ENCODE data around the gene SRRM5. TPM values are rescaled to one million over a fixed set of nuclear protein-coding genes. Genes with fewer than 3 reads are reported as not detected.

Gene SRRM5
- total RNA-seq, 1 donor from 2014 or later, result 0.23 TPM

DNA sequence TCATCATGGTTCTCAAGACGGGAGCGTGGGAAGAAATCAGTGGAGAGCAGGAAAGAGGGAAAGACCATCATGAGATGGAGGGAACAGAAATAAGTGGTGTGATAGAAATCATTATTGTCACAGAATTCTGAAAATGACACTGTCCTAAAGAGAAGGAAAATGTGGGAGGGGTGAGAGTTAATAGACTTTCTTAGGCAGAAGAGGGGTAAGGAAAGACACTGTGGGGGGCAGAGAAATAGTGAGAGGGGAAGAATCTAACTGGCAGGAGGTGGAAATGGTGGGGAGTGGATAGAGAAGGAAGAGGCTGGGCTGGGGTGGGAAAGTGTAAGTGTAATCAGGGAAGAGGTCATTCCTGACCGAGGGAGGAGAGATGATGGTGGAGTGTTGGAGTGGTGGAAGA lies 33.1 kb upstream of the SRRM5 start:
- H3K4me1 Mint-ChIP-seq (ENCODE audit: low read depth, unreplicated experiment), result peaks cover 2% of the 10 kb centered on the region
- peaks cover 5% of the 10 kb centered on the region for H3K36me3 Mint-ChIP-seq (ENCODE audit: low read depth, unreplicated experiment)
- H3K4me1 ChIP-seq (ENCODE audit: insufficient read depth, low read length), result peaks cover 15% of the 10 kb centered on the region
- H3K4me2 ChIP-seq (ENCODE audit: low read length), result no peak overlapping the region
- FAIRE-seq, result no peak
- no peak overlapping the region for H2AFZ ChIP-seq (ENCODE audit: low read depth, low read length)
- no peak overlapping the region for H3K4me3 ChIP-seq (ENCODE audit: insufficient read depth, low read depth, low read length)
- peaks cover 2% of the 10 kb centered on the region for H3K9me3 Mint-ChIP-seq (ENCODE audit: unreplicated experiment)
- peaks cover 14% of the 10 kb centered on the region for H3K79me2 ChIP-seq (ENCODE audit: insufficient read depth, low read length)
- no peaks in the 10 kb centered on the region for H3K36me3 ChIP-seq (ENCODE audit: insufficient read depth, low read length)
- no peaks in the 10 kb centered on the region for H3K27me3 ChIP-seq (ENCODE audit: insufficient read depth, low read length)
- H3K27me3 Mint-ChIP-seq (ENCODE audit: low read depth, unreplicated experiment), result peaks cover 13% of the 10 kb centered on the region
- DNase-seq (ENCODE audit: low read depth), result no peak
- no peak overlapping the region for H3K9ac ChIP-seq (ENCODE audit: low read length)
- H4K20me1 ChIP-seq (ENCODE audit: insufficient read depth, low read length), result no peaks in the 10 kb centered on the region
- H3K9me3 ChIP-seq (ENCODE audit: insufficient read depth, low read depth, low read length), result no peaks in the 10 kb centered on the region
- no peak overlapping the region for H3K27ac Mint-ChIP-seq (ENCODE audit: unreplicated experiment)
- H3K4me3 Mint-ChIP-seq (ENCODE audit: unreplicated experiment), result no peak overlapping the region
- no peak overlapping the region for H3K27ac ChIP-seq (ENCODE audit: low read depth, low read length)
- TF ChIP-seq EZH2 (IDR thresholded peaks at IDR 0.05; ENCODE audit: insufficient read depth, low read length), result no peak
- TF ChIP-seq, protein P1, sequence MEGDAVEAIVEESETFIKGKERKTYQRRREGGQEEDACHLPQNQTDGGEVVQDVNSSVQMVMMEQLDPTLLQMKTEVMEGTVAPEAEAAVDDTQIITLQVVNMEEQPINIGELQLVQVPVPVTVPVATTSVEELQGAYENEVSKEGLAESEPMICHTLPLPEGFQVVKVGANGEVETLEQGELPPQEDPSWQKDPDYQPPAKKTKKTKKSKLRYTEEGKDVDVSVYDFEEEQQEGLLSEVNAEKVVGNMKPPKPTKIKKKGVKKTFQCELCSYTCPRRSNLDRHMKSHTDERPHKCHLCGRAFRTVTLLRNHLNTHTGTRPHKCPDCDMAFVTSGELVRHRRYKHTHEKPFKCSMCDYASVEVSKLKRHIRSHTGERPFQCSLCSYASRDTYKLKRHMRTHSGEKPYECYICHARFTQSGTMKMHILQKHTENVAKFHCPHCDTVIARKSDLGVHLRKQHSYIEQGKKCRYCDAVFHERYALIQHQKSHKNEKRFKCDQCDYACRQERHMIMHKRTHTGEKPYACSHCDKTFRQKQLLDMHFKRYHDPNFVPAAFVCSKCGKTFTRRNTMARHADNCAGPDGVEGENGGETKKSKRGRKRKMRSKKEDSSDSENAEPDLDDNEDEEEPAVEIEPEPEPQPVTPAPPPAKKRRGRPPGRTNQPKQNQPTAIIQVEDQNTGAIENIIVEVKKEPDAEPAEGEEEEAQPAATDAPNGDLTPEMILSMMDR (IDR thresholded peaks at IDR 0.05; ENCODE audit: insufficient read depth, low read depth, low read length), result no peak

- Histone ChIP-seq H3K4me3 (ENCODE audit: insufficient read depth, low read depth, low read length) (no peak overlapping the region), H4K20me1 (ENCODE audit: insufficient read depth, low read length) (peaks cover 8% of the 10 kb centered on the region), H3K4me2 (ENCODE audit: low read length) (peak overlapping the region; percentile 79), H3K27me3 (ENCODE audit: insufficient read depth, low read length) (no peaks in the 10 kb centered on the region), H3K27ac (ENCODE audit: low read depth, low read length) (no peak overlapping the region), H3K9me3 (ENCODE audit: insufficient read depth, low read depth, low read length) (no peaks in the 10 kb centered on the region), H3K36me3 (ENCODE audit: insufficient read depth, low read length) (peaks cover 4% of the 10 kb centered on the region), H3K79me2 (ENCODE audit: insufficient read depth, low read length) (peaks cover 3% of the 10 kb centered on the region), H3K9ac (ENCODE audit: low read length) (no peak overlapping the region), H2AFZ (ENCODE audit: low read depth, low read length) (no peak overlapping the region), H3K4me1 (ENCODE audit: insufficient read depth, low read length) (peaks cover 4% of the 10 kb centered on the region)
- H3K36me3 Mint-ChIP-seq (ENCODE audit: low read depth, unreplicated experiment), result peaks cover 13% of the 10 kb centered on the region
- FAIRE-seq (no peak), DNase-seq (ENCODE audit: low read depth) (no peak)
- peaks cover 1% of the 10 kb centered on the region for H3K9me3 Mint-ChIP-seq (ENCODE audit: unreplicated experiment)
- no peak for TF ChIP-seq EZH2 (IDR thresholded peaks at IDR 0.05; ENCODE audit: insufficient read depth, low read length)
- TF ChIP-seq, protein P1 (IDR thresholded peaks at IDR 0.05; ENCODE audit: insufficient read depth, low read depth, low read length), result no peak
- H3K27me3 Mint-ChIP-seq (ENCODE audit: low read depth, unreplicated experiment), result peaks cover 13% of the 10 kb centered on the region
- no peak overlapping the region for H3K4me3 Mint-ChIP-seq (ENCODE audit: unreplicated experiment)
- H3K4me1 Mint-ChIP-seq (ENCODE audit: low read depth, unreplicated experiment), result peaks cover 2% of the 10 kb centered on the region
- H3K27ac Mint-ChIP-seq (ENCODE audit: unreplicated experiment), result no peak overlapping the region
These were observed 30.4 kb upstream of the SRRM5 start for GRCh38 chr19:43581467-43581866.

- TF ChIP-seq EZH2 (IDR thresholded peaks at IDR 0.05; ENCODE audit: insufficient read depth, low read length), result no peak
- TF ChIP-seq, protein P1 (IDR thresholded peaks at IDR 0.05; ENCODE audit: insufficient read depth, low read depth, low read length), result no peak
These were observed 29.4 kb upstream of the SRRM5 start for GRCh38 chr19:43582495-43582894.

More at GRCh38 chr19:43582495-43582894, 29.4 kb upstream of the SRRM5 start:
- H3K36me3 Mint-ChIP-seq (ENCODE audit: low read depth, unreplicated experiment), result peaks cover 13% of the 10 kb centered on the region
- H3K4me1 Mint-ChIP-seq (ENCODE audit: low read depth, unreplicated experiment), result peaks cover 2% of the 10 kb centered on the region
- H3K79me2 ChIP-seq (ENCODE audit: insufficient read depth, low read length), result peaks cover 6% of the 10 kb centered on the region
- peaks cover 4% of the 10 kb centered on the region for H3K4me1 ChIP-seq (ENCODE audit: insufficient read depth, low read length)
- no peaks in the 10 kb centered on the region for H3K9me3 Mint-ChIP-seq (ENCODE audit: unreplicated experiment)
- no peak overlapping the region for H3K27ac Mint-ChIP-seq (ENCODE audit: unreplicated experiment)
- no peak overlapping the region for H3K4me3 Mint-ChIP-seq (ENCODE audit: unreplicated experiment)
- H3K36me3 ChIP-seq (ENCODE audit: insufficient read depth, low read length), result peaks cover 8% of the 10 kb centered on the region
- DNase-seq (ENCODE audit: low read depth) (no peak), FAIRE-seq (no peak)
- H3K27ac ChIP-seq (ENCODE audit: low read depth, low read length), result no peak overlapping the region
- no peaks in the 10 kb centered on the region for H3K27me3 ChIP-seq (ENCODE audit: insufficient read depth, low read length)
- no peaks in the 10 kb centered on the region for H3K9me3 ChIP-seq (ENCODE audit: insufficient read depth, low read depth, low read length)
- H3K27me3 Mint-ChIP-seq (ENCODE audit: low read depth, unreplicated experiment), result peaks cover 13% of the 10 kb centered on the region
- H3K4me3 ChIP-seq (ENCODE audit: insufficient read depth, low read depth, low read length), result no peak overlapping the region
- H3K4me2 ChIP-seq (ENCODE audit: low read length), result no peak overlapping the region
- no peak overlapping the region for H3K9ac ChIP-seq (ENCODE audit: low read length)
- peaks cover 15% of the 10 kb centered on the region for H4K20me1 ChIP-seq (ENCODE audit: insufficient read depth, low read length)
- no peak overlapping the region for H2AFZ ChIP-seq (ENCODE audit: low read depth, low read length)
